ENCODE measurements around the gene NARS2. TPM values are rescaled to one million over a fixed set of nuclear protein-coding genes. Genes with fewer than 3 reads are reported as not detected.

The NARS2 gene
- total and polyA plus RNA-seq, 9 of the 15 experiments (the other 6 are each of a cell fraction or from before 2014, with no cell fraction given), result 26.8 to 48.0 (median 34.2) TPM

DNA sequence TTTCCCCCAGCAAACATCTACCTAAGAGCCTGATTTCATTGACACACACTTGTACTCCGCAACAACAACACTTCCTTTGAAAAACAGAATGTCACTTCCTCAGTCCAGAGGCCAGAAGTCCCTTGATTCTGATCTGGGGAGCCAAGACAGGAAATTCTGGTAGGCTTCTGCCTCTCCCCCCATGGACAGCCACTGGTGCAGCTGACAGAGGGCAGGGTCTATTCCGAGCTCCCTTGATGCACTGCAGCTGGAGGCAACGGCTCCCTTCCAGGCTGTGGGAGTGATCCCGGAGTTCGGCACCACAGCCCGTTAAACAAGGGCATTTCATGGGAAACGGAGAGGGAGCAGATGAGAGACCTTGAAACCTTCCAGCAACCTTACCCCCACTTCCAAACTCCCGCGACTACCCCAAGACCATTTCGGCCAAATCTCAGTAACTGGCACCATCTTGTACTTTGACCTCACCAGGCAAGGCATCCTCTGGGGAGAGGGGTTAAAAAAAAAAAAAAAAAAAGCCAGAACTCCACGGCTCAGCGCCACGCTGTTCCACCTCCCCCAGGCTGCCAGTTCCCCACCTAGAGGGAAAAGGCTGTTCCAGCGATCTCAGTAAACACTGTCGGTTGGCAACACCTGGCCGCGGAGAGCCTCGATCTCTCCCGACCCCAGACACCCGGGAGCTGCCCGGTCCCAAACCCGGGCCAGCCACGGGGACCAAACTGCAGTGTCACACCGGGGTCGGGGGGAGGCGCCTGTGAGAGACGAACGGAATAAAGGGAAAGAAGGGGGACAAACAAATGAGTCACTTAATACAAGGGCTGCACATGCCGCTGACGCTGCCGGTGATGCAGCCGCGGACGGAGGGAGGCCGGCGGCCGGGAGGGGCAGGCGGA is 158.1 kb downstream of the NARS2 start (continued):
- TF ChIP-seq, protein P1, sequence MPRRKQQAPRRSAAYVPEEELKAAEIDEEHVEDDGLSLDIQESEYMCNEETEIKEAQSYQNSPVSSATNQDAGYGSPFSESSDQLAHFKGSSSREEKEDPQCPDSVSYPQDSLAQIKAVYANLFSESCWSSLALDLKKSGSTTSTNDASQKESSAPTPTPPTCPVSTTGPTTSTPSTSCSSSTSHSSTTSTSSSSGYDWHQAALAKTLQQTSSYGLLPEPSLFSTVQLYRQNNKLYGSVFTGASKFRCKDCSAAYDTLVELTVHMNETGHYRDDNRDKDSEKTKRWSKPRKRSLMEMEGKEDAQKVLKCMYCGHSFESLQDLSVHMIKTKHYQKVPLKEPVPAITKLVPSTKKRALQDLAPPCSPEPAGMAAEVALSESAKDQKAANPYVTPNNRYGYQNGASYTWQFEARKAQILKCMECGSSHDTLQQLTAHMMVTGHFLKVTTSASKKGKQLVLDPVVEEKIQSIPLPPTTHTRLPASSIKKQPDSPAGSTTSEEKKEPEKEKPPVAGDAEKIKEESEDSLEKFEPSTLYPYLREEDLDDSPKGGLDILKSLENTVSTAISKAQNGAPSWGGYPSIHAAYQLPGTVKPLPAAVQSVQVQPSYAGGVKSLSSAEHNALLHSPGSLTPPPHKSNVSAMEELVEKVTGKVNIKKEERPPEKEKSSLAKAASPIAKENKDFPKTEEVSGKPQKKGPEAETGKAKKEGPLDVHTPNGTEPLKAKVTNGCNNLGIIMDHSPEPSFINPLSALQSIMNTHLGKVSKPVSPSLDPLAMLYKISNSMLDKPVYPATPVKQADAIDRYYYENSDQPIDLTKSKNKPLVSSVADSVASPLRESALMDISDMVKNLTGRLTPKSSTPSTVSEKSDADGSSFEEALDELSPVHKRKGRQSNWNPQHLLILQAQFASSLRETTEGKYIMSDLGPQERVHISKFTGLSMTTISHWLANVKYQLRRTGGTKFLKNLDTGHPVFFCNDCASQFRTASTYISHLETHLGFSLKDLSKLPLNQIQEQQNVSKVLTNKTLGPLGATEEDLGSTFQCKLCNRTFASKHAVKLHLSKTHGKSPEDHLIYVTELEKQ (CRISPR knock-in tag; IDR thresholded peaks at IDR 0.05), result no peak
- no peak for TF ChIP-seq SLC30A9 (CRISPR knock-in tag; IDR thresholded peaks at IDR 0.05)
- peak; percentile 56 for TF ChIP-seq HNRNPLL (IDR thresholded peaks at IDR 0.05; ENCODE audit: low read depth, low read length, poor library complexity, severe bottlenecking)
- TF ChIP-seq, protein P2, sequence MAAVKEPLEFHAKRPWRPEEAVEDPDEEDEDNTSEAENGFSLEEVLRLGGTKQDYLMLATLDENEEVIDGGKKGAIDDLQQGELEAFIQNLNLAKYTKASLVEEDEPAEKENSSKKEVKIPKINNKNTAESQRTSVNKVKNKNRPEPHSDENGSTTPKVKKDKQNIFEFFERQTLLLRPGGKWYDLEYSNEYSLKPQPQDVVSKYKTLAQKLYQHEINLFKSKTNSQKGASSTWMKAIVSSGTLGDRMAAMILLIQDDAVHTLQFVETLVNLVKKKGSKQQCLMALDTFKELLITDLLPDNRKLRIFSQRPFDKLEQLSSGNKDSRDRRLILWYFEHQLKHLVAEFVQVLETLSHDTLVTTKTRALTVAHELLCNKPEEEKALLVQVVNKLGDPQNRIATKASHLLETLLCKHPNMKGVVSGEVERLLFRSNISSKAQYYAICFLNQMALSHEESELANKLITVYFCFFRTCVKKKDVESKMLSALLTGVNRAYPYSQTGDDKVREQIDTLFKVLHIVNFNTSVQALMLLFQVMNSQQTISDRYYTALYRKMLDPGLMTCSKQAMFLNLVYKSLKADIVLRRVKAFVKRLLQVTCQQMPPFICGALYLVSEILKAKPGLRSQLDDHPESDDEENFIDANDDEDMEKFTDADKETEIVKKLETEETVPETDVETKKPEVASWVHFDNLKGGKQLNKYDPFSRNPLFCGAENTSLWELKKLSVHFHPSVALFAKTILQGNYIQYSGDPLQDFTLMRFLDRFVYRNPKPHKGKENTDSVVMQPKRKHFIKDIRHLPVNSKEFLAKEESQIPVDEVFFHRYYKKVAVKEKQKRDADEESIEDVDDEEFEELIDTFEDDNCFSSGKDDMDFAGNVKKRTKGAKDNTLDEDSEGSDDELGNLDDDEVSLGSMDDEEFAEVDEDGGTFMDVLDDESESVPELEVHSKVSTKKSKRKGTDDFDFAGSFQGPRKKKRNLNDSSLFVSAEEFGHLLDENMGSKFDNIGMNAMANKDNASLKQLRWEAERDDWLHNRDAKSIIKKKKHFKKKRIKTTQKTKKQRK (IDR thresholded peaks at IDR 0.05; ENCODE audit: borderline replicate concordance, low read depth, low read length), result no peak
- TF ChIP-seq ZNF785 (CRISPR knock-in tag; IDR thresholded peaks at IDR 0.05), result no peak
- TF ChIP-seq CXXC5 (CRISPR knock-in tag; IDR thresholded peaks at IDR 0.05), result peak; percentile 66
- TF ChIP-seq SMC3 (conservative IDR thresholded peaks at IDR 0.05; ENCODE audit: insufficient read depth, low read depth, low read length), result no peak
- no peak for TF ChIP-seq ZNF717 (CRISPR knock-in tag; IDR thresholded peaks at IDR 0.05)
- no peak for TF ChIP-seq U2AF1 (optimal IDR thresholded peaks at IDR 0.05; ENCODE audit: low read depth, low read length)
- TF ChIP-seq, protein P3, sequence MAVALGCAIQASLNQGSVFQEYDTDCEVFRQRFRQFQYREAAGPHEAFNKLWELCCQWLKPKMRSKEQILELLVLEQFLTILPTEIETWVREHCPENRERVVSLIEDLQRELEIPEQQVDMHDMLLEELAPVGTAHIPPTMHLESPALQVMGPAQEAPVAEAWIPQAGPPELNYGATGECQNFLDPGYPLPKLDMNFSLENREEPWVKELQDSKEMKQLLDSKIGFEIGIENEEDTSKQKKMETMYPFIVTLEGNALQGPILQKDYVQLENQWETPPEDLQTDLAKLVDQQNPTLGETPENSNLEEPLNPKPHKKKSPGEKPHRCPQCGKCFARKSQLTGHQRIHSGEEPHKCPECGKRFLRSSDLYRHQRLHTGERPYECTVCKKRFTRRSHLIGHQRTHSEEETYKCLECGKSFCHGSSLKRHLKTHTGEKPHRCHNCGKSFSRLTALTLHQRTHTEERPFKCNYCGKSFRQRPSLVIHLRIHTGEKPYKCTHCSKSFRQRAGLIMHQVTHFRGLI (CRISPR knock-in tag; IDR thresholded peaks at IDR 0.05), result no peak
- TF ChIP-seq PCBP2 (IDR thresholded peaks at IDR 0.05; ENCODE audit: low read depth, low read length, poor library complexity, severe bottlenecking), result no peak
- no peak for TF ChIP-seq RBM39 (optimal IDR thresholded peaks at IDR 0.05; ENCODE audit: low read depth, low read length)
- TF ChIP-seq ARNT (IDR thresholded peaks at IDR 0.05), result peak; percentile 32 to 35; a peak in 2 of 4 replicates
- no peak for TF ChIP-seq ZNF274 (IDR thresholded peaks at IDR 0.05; ENCODE audit: borderline replicate concordance, low read depth, low read length)
- TF ChIP-seq ZNF354B (CRISPR knock-in tag; IDR thresholded peaks at IDR 0.05), result no peak
- TF ChIP-seq, protein P4, sequence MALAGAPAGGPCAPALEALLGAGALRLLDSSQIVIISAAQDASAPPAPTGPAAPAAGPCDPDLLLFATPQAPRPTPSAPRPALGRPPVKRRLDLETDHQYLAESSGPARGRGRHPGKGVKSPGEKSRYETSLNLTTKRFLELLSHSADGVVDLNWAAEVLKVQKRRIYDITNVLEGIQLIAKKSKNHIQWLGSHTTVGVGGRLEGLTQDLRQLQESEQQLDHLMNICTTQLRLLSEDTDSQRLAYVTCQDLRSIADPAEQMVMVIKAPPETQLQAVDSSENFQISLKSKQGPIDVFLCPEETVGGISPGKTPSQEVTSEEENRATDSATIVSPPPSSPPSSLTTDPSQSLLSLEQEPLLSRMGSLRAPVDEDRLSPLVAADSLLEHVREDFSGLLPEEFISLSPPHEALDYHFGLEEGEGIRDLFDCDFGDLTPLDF (CRISPR knock-in tag; IDR thresholded peaks at IDR 0.05), result peak; percentile 66; the same call in 1 of the 2 replicates
- no peak for TF ChIP-seq SRSF3 (IDR thresholded peaks at IDR 0.05; ENCODE audit: insufficient read depth, low read length)

Measured in K562 (cell line).